Measurements from ENCODE around the gene PXMP2.

The PXMP2 gene

GRCh38 chr12:132687211-132688164 is at the start of gene PXMP2, which contains the start of gene POLE:
TSS of gene PXMP2 (plus strand) at chr12:132687587. CDS start at chr12:132687671, 84 bp downstream.
TSS of gene POLE (minus strand) at chr12:132687342. CDS start at chr12:132687315, 27 bp downstream.
- FAIRE-seq = no peak

DNA sequence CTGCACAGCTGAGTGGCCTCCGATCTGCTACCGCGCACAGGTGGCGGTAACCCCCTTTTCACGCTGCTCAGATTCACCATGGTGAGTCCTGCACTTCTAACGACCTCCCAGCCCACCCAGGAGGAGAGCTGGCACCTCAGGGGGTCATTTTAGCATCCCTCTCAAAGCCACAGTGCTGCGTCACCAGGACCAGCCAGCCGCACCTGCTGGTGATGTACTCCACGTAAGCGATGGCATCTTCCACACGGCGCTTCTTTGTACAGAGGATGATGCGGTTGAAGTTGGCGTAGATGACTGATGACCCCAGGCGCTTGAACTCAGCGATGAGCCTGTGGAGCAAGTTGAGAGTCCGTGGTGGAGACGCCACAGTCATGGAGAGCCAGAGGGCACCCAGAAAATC is 49.6 kb upstream of the PXMP2 start:
- FAIRE-seq = no peak

DNA sequence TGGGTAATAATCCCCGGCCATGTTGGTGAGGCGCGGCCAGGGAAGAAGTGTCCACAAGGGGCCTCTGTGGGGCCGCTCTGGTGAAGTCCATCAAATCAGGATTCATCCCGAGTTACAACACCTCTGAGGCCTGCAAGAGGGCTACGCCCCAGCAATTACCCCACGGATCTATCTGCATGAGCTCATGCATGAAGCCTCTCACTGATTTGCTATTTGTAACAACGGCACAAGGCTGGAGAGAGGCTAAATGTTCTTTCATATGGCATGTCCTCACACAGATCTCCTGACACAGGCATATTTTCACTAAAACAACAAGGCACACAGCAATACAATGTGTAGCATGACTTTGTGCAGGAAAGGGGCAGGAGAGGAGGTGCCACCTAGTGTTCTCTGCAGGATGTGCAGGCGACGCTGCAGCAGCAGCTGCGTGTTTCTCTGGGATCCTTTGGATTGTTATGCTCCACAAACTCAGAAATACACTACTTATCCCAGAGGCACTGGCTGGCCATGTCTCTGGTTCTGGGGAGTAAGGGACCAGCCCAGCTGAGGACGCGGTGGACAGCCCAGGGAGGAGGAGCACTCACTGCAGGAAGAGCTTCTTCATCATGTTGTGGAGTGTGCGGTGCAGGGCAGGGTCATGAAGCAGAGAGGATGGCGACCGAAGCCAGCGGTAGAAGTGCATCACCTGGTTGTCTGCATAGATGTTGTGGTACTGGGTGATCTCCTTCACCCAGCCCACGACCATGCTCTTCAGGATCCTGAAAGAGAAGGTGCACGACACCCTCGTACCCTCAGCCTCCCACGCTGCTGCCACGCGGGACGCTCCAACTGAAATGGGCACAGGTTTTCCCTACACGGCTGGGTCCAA is 48.6 kb upstream of the PXMP2 start:
- FAIRE-seq = no peak

DNA sequence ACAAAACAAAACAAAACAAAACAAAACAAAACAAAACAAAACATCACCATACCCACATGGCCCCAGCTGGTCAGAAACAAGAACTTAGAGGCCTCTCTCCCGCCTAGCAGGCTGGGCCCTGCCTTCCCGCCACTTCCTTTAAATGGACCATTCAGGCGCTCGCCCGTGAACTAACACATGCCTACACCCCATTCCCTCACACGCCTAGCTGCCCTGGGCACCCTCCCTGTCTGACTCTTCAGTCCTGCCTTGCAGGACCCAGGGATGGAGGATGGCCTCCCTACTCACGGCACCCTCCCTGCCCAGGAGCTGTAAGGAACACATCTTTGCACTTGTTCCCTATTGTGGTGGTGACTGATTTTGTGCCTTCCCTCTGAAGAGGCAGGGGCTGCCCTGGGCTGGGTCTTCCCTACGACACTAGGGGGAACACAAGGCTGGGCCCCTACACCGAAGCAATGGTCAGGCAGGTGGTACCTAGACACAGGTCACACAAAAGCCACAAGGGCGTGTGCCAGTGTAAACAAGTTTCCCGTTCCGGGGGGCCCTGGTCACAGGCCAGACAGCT is 47.3 kb upstream of the PXMP2 start:
- no peak for FAIRE-seq

- FAIRE-seq = no peak
Observed at GRCh38 chr12:132640936-132641335, 46.5 kb upstream of the PXMP2 start.

DNA sequence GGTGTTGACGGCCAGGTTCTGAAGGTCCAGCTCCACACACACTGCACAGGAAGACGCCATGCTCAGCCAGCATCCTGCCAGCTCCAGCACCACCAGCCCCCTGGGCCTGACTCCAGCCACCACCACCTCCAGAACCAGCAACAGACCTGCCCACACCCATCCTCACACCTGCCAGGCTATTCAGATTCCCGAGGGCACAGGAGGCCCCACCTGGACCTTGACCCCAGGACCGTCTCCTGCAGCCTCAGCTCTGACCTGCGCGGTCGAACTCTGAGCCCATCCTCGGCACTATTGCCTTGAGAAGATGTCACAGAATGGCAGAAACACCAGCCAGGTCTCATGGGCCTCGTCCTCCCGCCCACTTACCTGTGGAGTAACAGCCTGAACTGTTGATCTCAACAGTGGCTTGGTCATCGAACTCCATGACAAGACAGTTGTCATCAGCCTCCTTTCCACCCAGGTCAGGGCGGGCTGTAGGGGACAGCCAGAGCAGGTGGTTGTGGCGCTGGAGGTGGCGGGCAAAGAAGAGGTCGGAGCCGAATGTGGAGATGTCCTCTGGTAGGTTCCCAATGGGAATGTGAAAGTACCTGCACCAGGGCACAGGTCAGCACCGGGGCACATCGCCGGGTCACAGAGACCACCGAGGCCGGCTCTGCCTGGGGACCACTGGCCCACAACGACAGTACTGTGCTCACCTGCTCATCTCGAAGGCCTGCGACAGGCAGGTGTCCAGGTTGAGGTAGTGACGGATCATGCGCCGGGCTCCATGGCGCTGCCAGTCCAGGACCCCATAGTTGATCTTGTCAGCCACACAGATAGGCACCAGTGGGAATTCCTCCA is 45.4 kb upstream of the PXMP2 start:
- no peak for FAIRE-seq

DNA sequence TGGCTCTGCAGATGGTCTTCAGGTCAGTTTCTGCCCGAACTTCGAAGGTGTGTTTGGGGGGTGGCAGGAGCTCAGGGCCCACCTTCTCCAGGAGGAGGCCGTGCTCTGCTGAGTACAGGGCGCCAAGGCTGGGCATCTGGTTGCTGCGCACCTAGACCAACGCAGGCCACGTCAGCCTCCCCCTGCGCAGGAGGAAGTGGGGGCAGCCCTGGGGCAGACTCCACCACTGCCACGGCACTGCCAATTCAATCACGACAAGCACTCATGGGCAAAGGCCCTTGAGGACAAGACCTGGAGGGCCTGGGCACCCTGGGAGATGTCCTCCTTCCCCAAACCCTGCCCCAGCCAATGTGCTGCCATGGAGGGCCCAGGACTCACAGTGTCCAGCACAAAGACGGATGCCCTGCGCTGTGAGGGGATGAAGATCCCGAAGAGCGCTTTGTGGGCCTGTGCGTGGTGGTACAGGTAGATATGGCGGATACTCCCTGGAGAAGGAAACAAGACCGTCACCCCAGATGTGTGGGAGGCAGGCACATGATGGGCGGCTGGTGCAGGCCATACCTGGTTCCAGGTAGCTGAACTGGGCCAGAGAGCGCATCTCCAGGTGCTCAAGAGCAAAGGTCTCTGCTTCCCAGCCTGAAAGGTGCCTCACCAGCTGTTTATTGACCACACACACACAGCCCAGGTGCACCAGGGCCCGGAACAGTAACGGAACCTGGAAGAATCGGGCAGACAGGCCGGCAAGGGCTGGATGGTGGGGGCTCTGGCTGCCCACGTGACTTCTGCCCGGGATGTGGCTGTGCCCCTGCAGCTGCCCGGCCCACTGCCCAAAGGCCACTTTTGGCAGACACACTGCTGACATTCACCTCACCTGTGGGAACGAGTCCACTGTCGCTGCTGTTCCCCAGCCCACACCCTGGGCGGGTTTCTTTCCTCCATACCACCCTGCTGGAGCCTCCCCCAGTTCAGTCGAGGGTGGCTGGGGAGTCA is 44.2 kb upstream of the PXMP2 start:
- FAIRE-seq = no peak

DNA sequence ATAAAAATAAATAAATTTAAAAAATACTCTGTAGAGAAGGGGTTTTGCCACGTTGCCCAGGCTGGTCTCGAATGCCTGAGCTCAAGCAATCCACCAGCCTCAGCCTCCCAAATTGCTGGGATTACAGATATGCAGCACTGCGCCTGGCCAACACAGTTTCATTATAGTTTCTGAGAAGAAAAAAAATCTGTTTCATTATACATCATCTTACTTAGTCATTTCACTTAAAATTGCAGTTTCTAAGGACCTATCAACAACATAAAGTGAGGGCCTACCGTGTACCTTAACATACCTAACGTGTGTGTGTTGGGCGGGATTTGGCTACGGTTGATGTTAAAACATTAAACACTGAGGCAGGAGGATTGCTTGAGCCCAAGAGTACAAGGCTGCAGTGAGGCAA is 40.5 kb upstream of the PXMP2 start:
- no peak for FAIRE-seq

GRCh38 chr12:132647858-132648257 is 39.5 kb upstream of the PXMP2 start:
- FAIRE-seq = no peak

GRCh38 chr12:132648616-132649225 is 38.7 kb upstream of the PXMP2 start:
- FAIRE-seq = no peak

DNA sequence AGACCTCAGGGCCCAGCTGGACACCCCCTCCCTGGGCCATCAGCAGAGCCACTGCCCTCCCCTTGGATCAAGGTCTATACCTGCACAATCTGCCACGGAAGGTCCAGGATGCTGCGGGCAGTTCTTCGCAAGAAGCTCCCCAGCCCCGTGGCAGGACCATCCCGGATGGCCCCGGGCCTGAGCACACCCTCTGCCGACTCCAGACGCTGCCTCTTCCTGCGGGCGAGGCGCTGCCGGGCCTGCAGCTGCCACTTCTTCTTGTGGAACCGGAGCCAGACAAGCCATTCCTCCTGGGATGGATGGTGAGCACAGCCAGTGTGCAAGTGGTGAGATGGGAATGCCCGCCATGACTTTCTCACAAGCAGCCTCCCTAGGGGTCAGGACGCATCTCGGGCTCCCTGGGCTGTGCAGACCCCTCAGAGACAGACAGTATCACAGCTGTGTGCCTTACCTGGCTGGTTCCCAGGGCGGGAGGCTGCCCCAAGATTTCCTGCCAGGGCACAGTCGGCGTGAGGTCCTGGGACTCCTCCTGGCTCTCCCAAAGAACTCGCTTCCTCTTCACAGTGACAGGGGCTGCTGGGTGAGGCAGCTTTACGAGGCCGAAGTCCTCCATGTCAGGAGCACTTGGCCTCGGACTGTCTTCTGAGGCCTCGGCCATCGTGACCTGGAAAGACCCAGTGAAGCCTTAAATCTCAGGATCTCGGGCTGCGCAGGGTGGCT is 38.0 kb upstream of the PXMP2 start:
- no peak for FAIRE-seq

GRCh38 chr12:132651444-132652100 is 35.8 kb upstream of the PXMP2 start:
- no peak for FAIRE-seq

DNA sequence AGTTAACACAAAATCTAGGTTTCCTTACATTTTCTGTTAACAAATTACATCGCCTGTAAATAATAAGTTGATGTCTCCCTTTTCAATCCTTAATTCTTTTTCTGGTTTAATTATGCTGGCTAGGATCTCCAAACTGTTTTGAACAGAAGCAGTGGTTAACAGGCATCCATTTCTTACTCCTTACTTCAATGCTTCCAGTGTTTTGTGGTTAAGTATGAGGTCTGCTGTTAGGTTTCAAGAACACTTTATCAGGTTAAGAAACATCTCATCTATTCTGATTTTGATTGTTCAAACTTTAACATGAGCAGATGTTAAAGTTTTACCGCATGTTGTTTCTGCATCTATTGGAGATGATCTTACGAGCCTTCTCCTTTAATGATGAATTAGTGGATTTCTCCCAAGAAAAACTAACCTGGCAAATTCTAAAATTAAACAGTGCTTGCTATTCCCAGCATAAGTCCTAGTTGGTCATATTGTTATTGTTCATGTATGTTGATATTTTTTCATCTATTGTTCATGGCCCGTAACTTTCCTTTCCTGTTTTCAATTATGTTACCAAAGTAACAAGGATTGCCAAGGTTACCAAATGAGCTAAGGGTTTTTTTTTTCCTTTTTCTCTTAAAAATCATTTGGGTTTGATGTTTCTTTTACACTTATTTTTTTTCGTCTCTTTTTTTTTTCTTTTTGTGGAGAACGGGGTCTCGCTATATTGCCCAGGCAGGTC is 33.7 kb upstream of the PXMP2 start:
- no peak for FAIRE-seq

- FAIRE-seq = no peak
Observed at GRCh38 chr12:132657004-132657727, 30.2 kb upstream of the PXMP2 start.

- no peak for FAIRE-seq
Observed at GRCh38 chr12:132658149-132658894, 29.1 kb upstream of the PXMP2 start.

GRCh38 chr12:132659146-132659545 is 28.2 kb upstream of the PXMP2 start:
- FAIRE-seq = no peak

GRCh38 chr12:132660052-132660451 is 27.3 kb upstream of the PXMP2 start:
- no peak for FAIRE-seq
